Fibroblast of villous mesenchyme (primary cell): ENCODE measurements around the gene ABCC10. TPM values are rescaled to one million over a fixed set of nuclear protein-coding genes. Genes with fewer than 3 reads are reported as not detected.
"Not testable (repeated sequence)": the region's sequence is repeated elsewhere in the genome, so short reads cannot be mapped to it uniquely, and the experiment has no call there.

Experiments used
- DNase-seq: peaks from one replicate; pipeline ENCODE4 v3.0.0-alpha.2; 2010; ENCODE audit warnings: low read depth
- H3K4me3 ChIP-seq: 2 replicates; pipeline ENCODE4 v1.5.1; 2011; ENCODE audit warnings: low read depth, mild to moderate bottlenecking, low read length
- total RNA-seq: library from RNA; depleted of rRNA; stranded (reverse); fragments of >200 nt; gene quantifications from 2 replicates; pipeline ENCODE4 v1.2.3, GENCODE V29; 2012
- TF ChIP-seq, protein P1 (sequence below): IDR thresholded peaks from 2 replicates; pipeline ENCODE4 v1.5.1; 2012; ENCODE audit warnings: low read depth, mild to moderate bottlenecking, low read length; ENCODE audit not compliant: insufficient read depth

Gene ABCC10
- total RNA-seq, 1 donor: 31.1 TPM

GRCh38 chr6:43459535-43459934 lies 32.2 kb downstream of the ABCC10 start:
- no peak overlapping the region for H3K4me3 ChIP-seq
- DNase-seq: no peak
- TF ChIP-seq, protein P1, sequence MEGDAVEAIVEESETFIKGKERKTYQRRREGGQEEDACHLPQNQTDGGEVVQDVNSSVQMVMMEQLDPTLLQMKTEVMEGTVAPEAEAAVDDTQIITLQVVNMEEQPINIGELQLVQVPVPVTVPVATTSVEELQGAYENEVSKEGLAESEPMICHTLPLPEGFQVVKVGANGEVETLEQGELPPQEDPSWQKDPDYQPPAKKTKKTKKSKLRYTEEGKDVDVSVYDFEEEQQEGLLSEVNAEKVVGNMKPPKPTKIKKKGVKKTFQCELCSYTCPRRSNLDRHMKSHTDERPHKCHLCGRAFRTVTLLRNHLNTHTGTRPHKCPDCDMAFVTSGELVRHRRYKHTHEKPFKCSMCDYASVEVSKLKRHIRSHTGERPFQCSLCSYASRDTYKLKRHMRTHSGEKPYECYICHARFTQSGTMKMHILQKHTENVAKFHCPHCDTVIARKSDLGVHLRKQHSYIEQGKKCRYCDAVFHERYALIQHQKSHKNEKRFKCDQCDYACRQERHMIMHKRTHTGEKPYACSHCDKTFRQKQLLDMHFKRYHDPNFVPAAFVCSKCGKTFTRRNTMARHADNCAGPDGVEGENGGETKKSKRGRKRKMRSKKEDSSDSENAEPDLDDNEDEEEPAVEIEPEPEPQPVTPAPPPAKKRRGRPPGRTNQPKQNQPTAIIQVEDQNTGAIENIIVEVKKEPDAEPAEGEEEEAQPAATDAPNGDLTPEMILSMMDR: no peak

- no peak for DNase-seq
- TF ChIP-seq, protein P1: no peak
- H3K4me3 ChIP-seq: no peak overlapping the region
These were observed 32.7 kb downstream of the ABCC10 start for GRCh38 chr6:43460032-43460431.

- DNase-seq: no peak
- H3K4me3 ChIP-seq: no peak overlapping the region
- TF ChIP-seq, protein P1: no peak
These were observed 34.6 kb downstream of the ABCC10 start for GRCh38 chr6:43461936-43462335.

- no peak for DNase-seq
- TF ChIP-seq, protein P1: no peak
- no peak overlapping the region for H3K4me3 ChIP-seq
These were observed 37.0 kb downstream of the ABCC10 start for GRCh38 chr6:43464337-43464736.

DNA sequence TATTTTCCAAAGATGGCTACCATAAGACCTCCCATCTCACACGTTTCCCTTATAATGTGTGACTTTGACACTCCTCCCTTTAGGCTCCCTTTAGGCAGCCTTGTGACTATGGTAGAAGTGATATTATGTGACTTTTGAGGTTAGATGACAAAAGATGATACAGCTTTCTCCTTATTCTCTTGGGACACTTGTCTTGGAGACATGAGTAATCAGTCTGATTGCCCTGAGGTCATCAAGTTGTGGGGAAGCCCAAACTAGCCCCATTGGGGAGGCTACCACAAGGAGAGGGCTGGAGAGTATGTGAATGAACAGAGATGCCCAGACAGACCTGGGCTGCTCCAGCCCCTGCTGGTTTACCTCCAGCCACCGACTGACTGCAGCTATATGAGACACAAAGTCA lies 38.6 kb downstream of the ABCC10 start:
- H3K4me3 ChIP-seq: no peak overlapping the region
- TF ChIP-seq, protein P1: no peak
- DNase-seq: no peak

- not testable (repeated sequence) for DNase-seq
These were observed 39.9 kb downstream of the ABCC10 start for GRCh38 chr6:43467265-43467664.

DNA sequence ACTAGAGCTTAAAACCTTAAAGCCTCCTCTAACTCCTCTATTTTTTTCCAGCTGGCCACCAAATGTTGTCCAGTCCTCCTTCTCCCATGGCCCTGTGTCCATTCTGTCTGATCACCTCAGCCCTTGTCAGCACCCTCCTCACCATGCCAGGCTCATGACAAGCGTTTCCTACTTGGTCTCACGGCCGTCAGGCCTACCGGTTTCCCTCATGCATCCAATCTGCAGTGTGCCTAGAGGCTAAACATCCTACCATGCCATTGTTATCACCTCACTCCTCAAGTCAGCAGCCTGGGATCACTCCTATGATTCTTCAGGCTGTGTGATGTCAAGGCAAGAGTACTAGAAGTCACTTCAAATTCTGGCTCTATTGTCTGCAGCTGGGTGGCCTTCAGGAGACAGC lies 40.4 kb downstream of the ABCC10 start:
- H3K4me3 ChIP-seq: no peak overlapping the region
- DNase-seq: no peak
- TF ChIP-seq, protein P1: no peak

More at GRCh38 chr6:43467265-43467664, 39.9 kb downstream of the ABCC10 start:
- H3K4me3 ChIP-seq: not testable (repeated sequence)
